ENCODE data around the gene DSG1.
"Not testable (repeated sequence)": the region's sequence is repeated elsewhere in the genome, so short reads cannot be mapped to it uniquely, and the experiment has no call there.

DSG1 gene

GRCh38 chr18:31343454-31343853 is 25.5 kb downstream of the DSG1 start:
- no peak for DNase-seq (ENCODE audit: low read depth)
- TF ChIP-seq, protein P1, sequence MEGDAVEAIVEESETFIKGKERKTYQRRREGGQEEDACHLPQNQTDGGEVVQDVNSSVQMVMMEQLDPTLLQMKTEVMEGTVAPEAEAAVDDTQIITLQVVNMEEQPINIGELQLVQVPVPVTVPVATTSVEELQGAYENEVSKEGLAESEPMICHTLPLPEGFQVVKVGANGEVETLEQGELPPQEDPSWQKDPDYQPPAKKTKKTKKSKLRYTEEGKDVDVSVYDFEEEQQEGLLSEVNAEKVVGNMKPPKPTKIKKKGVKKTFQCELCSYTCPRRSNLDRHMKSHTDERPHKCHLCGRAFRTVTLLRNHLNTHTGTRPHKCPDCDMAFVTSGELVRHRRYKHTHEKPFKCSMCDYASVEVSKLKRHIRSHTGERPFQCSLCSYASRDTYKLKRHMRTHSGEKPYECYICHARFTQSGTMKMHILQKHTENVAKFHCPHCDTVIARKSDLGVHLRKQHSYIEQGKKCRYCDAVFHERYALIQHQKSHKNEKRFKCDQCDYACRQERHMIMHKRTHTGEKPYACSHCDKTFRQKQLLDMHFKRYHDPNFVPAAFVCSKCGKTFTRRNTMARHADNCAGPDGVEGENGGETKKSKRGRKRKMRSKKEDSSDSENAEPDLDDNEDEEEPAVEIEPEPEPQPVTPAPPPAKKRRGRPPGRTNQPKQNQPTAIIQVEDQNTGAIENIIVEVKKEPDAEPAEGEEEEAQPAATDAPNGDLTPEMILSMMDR (IDR thresholded peaks at IDR 0.05; ENCODE audit: low read depth, low read length), result no peak
- TF ChIP-seq, protein P2, sequence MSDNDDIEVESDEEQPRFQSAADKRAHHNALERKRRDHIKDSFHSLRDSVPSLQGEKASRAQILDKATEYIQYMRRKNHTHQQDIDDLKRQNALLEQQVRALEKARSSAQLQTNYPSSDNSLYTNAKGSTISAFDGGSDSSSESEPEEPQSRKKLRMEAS (IDR thresholded peaks at IDR 0.05; ENCODE audit: low read depth, low read length), result no peak
- TF ChIP-seq POLR2A (IDR thresholded peaks at IDR 0.05; ENCODE audit: extremely low read depth, insufficient read length) (no peak), MYC (IDR thresholded peaks at IDR 0.05; ENCODE audit: low read depth, low read length) (no peak)
- H3K4me3 ChIP-seq (ENCODE audit: low read depth, low read length), result no peak overlapping the region

- not testable (repeated sequence) for H3K4me3 ChIP-seq (ENCODE audit: low read depth, low read length); DNase-seq (ENCODE audit: low read depth)
These were observed 35.4 kb downstream of the DSG1 start for GRCh38 chr18:31353336-31353735.

- no peak for DNase-seq (ENCODE audit: low read depth)
- TF ChIP-seq, protein P2 (IDR thresholded peaks at IDR 0.05; ENCODE audit: low read depth, low read length), result no peak
- TF ChIP-seq, protein P1 (IDR thresholded peaks at IDR 0.05; ENCODE audit: low read depth, low read length), result no peak
- TF ChIP-seq MYC (IDR thresholded peaks at IDR 0.05; ENCODE audit: low read depth, low read length) (no peak), POLR2A (IDR thresholded peaks at IDR 0.05; ENCODE audit: extremely low read depth, insufficient read length) (no peak)
- no peak overlapping the region for H3K4me3 ChIP-seq (ENCODE audit: low read depth, low read length)
These were observed 37.0 kb downstream of the DSG1 start for GRCh38 chr18:31354990-31355389.

DNA sequence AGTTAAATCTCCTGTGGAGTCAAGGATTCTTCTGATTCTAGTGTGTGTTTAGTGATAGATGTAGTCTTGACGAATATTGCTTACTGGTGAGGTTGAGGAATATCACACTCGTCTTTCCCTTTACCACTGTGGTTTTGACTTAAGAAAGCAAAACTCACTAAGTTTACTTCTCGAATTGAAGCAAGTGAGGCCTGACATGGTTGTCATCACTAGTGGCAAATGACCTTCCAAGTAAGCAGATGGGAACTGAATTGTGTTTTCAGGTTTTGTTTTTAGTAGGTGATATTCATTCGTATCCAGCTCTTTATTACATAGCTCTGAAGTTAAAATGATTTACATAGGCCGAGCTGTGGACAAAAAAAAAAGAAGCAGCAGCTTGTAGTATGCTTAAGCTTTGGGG is 38.1 kb downstream of the DSG1 start:
- TF ChIP-seq POLR2A (IDR thresholded peaks at IDR 0.05; ENCODE audit: extremely low read depth, insufficient read length) (no peak), MYC (IDR thresholded peaks at IDR 0.05; ENCODE audit: low read depth, low read length) (no peak)
- TF ChIP-seq, protein P2 (IDR thresholded peaks at IDR 0.05; ENCODE audit: low read depth, low read length), result no peak
- TF ChIP-seq, protein P1 (IDR thresholded peaks at IDR 0.05; ENCODE audit: low read depth, low read length), result no peak
- H3K4me3 ChIP-seq (ENCODE audit: low read depth, low read length), result no peak overlapping the region
- DNase-seq (ENCODE audit: low read depth), result no peak

DNA sequence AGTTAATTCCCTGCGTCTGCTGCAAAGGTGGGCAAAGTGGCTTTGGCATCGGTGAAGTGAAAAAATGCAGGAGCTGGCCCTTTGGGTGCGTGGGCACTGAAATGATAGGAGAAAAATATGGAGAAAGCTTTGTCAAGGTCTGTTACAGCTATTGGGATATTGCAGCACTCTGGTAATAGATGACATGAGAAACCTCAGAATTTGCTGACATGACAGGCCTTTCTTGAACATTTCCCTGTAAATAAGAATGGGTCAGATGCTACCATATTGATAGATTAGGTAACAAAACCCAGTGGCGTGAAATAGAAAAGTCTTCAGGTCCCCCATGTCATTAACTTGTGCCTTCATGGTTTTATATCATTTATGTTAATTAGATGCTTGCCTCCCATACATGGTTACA is 46.2 kb downstream of the DSG1 start:
- no peak for DNase-seq (ENCODE audit: low read depth)
- TF ChIP-seq, protein P1 (IDR thresholded peaks at IDR 0.05; ENCODE audit: low read depth, low read length), result no peak
- TF ChIP-seq POLR2A (IDR thresholded peaks at IDR 0.05; ENCODE audit: extremely low read depth, insufficient read length) (no peak), MYC (IDR thresholded peaks at IDR 0.05; ENCODE audit: low read depth, low read length) (no peak)
- TF ChIP-seq, protein P2 (IDR thresholded peaks at IDR 0.05; ENCODE audit: low read depth, low read length), result no peak
- H3K4me3 ChIP-seq (ENCODE audit: low read depth, low read length), result no peak overlapping the region

- TF ChIP-seq MYC (IDR thresholded peaks at IDR 0.05; ENCODE audit: low read depth, low read length) (no peak), POLR2A (IDR thresholded peaks at IDR 0.05; ENCODE audit: extremely low read depth, insufficient read length) (no peak)
- TF ChIP-seq, protein P2 (IDR thresholded peaks at IDR 0.05; ENCODE audit: low read depth, low read length), result no peak
- TF ChIP-seq, protein P1 (IDR thresholded peaks at IDR 0.05; ENCODE audit: low read depth, low read length), result no peak
- no peak overlapping the region for H3K4me3 ChIP-seq (ENCODE audit: low read depth, low read length)
- DNase-seq (ENCODE audit: low read depth), result no peak
These were observed 51.5 kb downstream of the DSG1 start for GRCh38 chr18:31369478-31369877.

Data from NB4 (cell line).